Activated T-cell treated with anti-CD3 and anti-CD28 coated beads, Interleukin-2, amount 50 U/mL, for 72 hours (primary cell): Measurements from ENCODE around the gene DSN1. TPM values are rescaled to one million over a fixed set of nuclear protein-coding genes. Genes with fewer than 3 reads are reported as not detected.

Source experiments
- ATAC-seq, 2 donors: fragments of 150-1000 bp; cut with Tn5 transposase; replicated peaks in 1 of 2; 2 replicates each; pipeline ENCODE4 v1.10.0; 2021; ENCODE audit warnings: moderate library complexity in 2 of 2, mild to moderate bottlenecking in 1 of 2
- DNase-seq, 2 donors: peaks; one replicate each; pipeline ENCODE4 v3.0.0; 2021 to 2022; ENCODE audit warnings: mixed read lengths in 1 of 2
- H3K27ac Mint-ChIP-seq: one replicate; pipeline ENCODE4 v1.8.0; 2022; ENCODE audit warnings: mild to moderate bottlenecking, moderate library complexity, mixed read lengths
- H3K27me3 Mint-ChIP-seq: one replicate; pipeline ENCODE4 v1.8.0; 2022; ENCODE audit warnings: low read depth, mixed read lengths
- H3K36me3 Mint-ChIP-seq, 2 donors: one replicate each; pipeline ENCODE4 v1.8.0; 2022; ENCODE audit warnings: mixed read lengths in 2 of 2, mild to moderate bottlenecking in 1 of 2; ENCODE audit not compliant: insufficient read depth in 2 of 2
- H3K4me1 Mint-ChIP-seq: one replicate; pipeline ENCODE4 v1.8.0; 2022; ENCODE audit warnings: low read depth, mixed read lengths
- H3K4me3 Mint-ChIP-seq, 2 donors: one replicate each; pipeline ENCODE4 v1.8.0; 2022; ENCODE audit warnings: mild to moderate bottlenecking in 2 of 2, mixed read lengths in 2 of 2, moderate library complexity in 2 of 2
- H3K9me3 Mint-ChIP-seq, 2 donors: one replicate each; pipeline ENCODE4 v1.8.0; 2022; ENCODE audit warnings: mixed read lengths in 2 of 2
- total RNA-seq, 2 donors: library from RNA; stranded (reverse); gene quantifications; one replicate each; pipeline ENCODE4 v1.2.3, GENCODE V29; 2022

DSN1 gene
- total RNA-seq, 2 donors from 2014 or later, result 30.2 to 35.9 TPM

- Mint-ChIP-seq H3K4me3 (no peak overlapping the region), H3K4me1 (peaks cover 31% of the 10 kb centered on the region), H3K27ac (no peak overlapping the region), H3K27me3 (no peaks in the 10 kb centered on the region), H3K9me3 (no peaks in the 10 kb centered on the region), H3K36me3 (no peaks in the 10 kb centered on the region)
- DNase-seq (no peak), ATAC-seq (no peak)
Measured at GRCh38 chr20:36737183-36737499, 36.4 kb downstream of the DSN1 start.

DNA sequence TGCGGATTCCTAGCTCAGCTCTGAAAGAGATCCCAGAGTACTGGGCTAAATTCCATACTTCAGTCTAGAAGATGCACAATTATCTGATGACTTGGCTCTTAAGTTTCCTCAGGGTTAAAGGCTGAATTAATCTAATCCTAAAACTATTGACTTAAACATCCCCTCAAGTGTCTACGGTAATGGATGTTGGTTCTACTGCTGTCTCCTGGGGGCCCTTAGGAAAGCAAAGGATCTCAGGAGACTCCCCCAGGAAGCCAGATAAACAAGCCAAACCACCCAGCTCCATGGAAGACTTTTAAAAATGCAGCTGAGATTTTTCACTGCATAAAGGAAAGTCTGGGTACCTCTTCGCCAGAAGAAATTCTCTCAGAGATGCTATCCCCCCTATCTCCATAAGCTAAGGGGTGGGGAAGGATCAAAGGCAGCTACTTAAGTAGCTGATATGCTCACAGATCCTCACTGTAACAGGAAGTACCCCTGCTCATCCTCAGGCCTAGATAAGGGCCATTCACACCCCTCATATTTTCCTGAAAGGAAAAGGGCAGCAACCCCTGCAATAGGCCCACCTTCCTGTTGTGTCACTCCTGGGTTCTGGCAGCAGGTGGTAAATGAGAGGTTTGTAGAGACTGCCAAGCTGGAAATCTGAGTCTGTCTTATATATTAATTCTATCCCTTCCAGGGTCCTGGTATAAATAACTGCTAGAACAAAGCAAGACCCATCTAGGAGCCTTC is 36.9 kb downstream of the DSN1 start:
- Mint-ChIP-seq H3K36me3 (no peaks in the 10 kb centered on the region), H3K27ac (no peak overlapping the region), H3K9me3 (no peaks in the 10 kb centered on the region), H3K27me3 (no peaks in the 10 kb centered on the region), H3K4me1 (peaks cover 31% of the 10 kb centered on the region), H3K4me3 (no peak overlapping the region)
- no peak for ATAC-seq
- DNase-seq, result no peak

GRCh38 chr20:36732456-36732855 is 41.1 kb downstream of the DSN1 start:
- peak overlapping the region in 1 of 2 donors; percentile 37 for H3K4me3 Mint-ChIP-seq
- H3K4me1 Mint-ChIP-seq, result peaks cover 41% of the 10 kb centered on the region
- no peak for ATAC-seq
- H3K27ac Mint-ChIP-seq, result no peak overlapping the region
- H3K36me3 Mint-ChIP-seq, result no peaks in the 10 kb centered on the region
- no peaks in the 10 kb centered on the region for H3K9me3 Mint-ChIP-seq
- DNase-seq, result no peak
- no peaks in the 10 kb centered on the region for H3K27me3 Mint-ChIP-seq

DNA sequence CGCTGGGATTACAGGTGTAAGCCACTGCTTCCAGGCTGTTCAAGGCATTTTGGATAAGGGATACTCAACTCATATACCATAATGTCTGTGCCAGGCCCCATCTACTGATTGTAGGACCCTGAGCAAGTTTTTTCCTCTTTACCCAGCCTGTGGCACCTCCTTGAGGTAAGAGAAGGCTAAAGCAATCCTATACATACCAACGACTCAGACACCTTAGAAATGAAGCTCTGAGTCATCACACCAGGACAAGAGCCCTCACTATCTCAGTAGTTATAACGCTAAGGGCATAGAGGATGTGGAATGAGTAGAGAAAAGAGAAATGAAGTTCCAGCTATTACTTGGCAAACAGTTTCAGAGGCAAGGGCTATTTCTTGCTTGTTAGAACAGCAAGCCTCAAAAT is 44.6 kb downstream of the DSN1 start:
- Mint-ChIP-seq H3K36me3 (no peaks in the 10 kb centered on the region), H3K27ac (no peak overlapping the region), H3K9me3 (no peaks in the 10 kb centered on the region), H3K4me3 (no peak overlapping the region), H3K4me1 (peaks cover 25% of the 10 kb centered on the region), H3K27me3 (no peaks in the 10 kb centered on the region)
- peak; percentile 22 to 29 for DNase-seq
- ATAC-seq, result peak; percentile 88 to 92

DNA sequence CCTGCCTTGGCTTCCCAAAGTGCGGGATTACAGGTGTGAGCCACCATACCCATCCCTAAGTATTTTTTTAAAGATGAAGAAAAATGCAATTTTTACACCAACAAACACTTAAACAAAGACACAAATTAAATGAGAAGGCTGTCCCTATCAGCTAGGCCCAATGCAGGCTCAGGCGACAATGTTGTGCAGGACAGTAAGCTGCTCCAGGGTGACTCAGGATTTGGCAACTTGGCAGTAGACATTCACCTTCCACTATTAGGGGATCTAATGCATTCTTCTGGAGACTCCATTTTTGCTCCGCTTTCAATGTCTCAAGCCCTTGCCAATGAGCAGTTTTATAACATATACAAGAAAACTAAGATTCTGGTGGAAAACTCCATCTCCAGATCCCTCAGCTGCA is 47.4 kb downstream of the DSN1 start:
- Mint-ChIP-seq H3K9me3 (no peaks in the 10 kb centered on the region), H3K27me3 (no peaks in the 10 kb centered on the region), H3K4me3 (no peak overlapping the region), H3K4me1 (peaks cover 10% of the 10 kb centered on the region), H3K27ac (no peak overlapping the region), H3K36me3 (no peaks in the 10 kb centered on the region)
- ATAC-seq, result no peak
- DNase-seq, result no peak

DNA sequence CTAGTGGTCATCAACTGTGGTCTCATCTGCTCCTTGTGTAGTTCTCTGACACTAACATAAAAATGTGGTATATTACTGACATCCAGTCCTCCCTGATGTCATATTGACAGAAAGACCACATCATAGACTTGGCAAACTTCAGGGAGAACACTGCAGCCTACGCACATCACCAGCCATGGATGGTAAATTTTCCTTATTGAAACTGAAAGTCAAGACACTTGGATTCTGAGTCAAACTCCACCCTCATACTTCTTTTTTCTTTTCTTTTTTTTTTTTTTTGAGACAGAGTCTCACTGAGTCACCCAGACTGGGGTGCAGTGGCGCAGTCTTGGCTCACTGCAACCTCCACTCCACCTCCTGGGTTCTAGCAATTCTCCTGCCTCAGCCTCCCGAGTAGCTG is 53.1 kb downstream of the DSN1 start:
- ATAC-seq (peak; percentile 91 to 95), DNase-seq (peak; percentile 19 to 29)
- Mint-ChIP-seq H3K27ac (no peak overlapping the region), H3K36me3 (peaks cover 0 to 3% of the 10 kb centered on the region in 2 donors), H3K9me3 (no peaks in the 10 kb centered on the region), H3K4me3 (no peak overlapping the region), H3K4me1 (peaks cover 11% of the 10 kb centered on the region), H3K27me3 (no peaks in the 10 kb centered on the region)

GRCh38 chr20:36717657-36718056 is 55.9 kb downstream of the DSN1 start:
- Mint-ChIP-seq H3K36me3 (peaks cover 0 to 3% of the 10 kb centered on the region in 2 donors), H3K9me3 (no peaks in the 10 kb centered on the region), H3K27me3 (no peaks in the 10 kb centered on the region), H3K4me3 (no peak overlapping the region), H3K4me1 (peaks cover 11% of the 10 kb centered on the region), H3K27ac (no peak overlapping the region)
- ATAC-seq, result no peak
- DNase-seq, result peak in 1 of 2 donors; percentile 2

- no peak for ATAC-seq
- DNase-seq, result no peak
- Mint-ChIP-seq H3K4me3 (no peak overlapping the region), H3K27ac (no peak overlapping the region), H3K4me1 (peaks cover 11% of the 10 kb centered on the region), H3K27me3 (no peaks in the 10 kb centered on the region), H3K9me3 (no peaks in the 10 kb centered on the region), H3K36me3 (peaks cover 0 to 3% of the 10 kb centered on the region in 2 donors)
Measured at GRCh38 chr20:36717021-36717420, 56.5 kb downstream of the DSN1 start.

DNA sequence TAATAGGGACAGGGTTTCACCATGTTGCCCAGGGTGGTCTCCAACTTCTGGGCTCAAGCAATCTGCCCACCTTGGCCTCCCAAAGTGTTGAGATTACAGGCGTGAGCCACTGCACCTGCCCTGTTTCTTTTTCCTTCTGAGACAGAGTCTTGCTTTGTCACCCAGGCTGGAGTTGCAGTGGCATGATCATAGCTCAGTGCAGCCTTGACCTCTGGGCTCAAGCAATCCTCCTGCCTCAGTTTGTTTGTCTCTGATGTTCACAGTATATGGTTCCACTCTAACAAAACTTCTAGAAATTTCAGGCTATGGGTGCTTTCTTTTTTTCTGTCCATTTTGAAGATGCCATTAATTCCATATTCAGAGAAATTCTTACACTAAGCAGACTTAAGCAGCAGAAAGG is 60.8 kb downstream of the DSN1 start:
- Mint-ChIP-seq H3K9me3 (no peaks in the 10 kb centered on the region), H3K36me3 (peaks cover 0 to 1% of the 10 kb centered on the region in 2 donors), H3K4me3 (no peak overlapping the region), H3K4me1 (no peaks in the 10 kb centered on the region), H3K27me3 (no peaks in the 10 kb centered on the region), H3K27ac (no peak overlapping the region)
- no peak for DNase-seq
- ATAC-seq, result no peak

DNA sequence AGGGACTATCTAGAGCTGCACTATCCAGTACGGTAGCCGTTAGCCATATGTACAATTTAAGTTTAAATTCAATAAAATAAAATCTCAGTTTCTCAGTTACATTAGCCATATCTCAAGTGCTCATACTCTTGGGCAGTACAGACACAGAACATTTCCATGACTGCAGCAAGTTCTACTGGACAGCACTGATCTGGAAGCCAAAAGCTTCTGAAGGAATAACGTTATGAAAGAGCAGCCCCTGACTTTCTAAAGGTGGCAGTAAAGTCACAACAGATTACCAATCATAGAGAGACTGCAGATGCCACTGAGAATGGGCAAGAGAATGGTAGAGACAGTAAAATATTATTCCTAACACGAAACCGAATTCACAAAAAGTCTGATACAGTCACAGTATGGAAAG is 64.4 kb downstream of the DSN1 start:
- Mint-ChIP-seq H3K27ac (no peak overlapping the region), H3K9me3 (no peaks in the 10 kb centered on the region), H3K4me1 (no peaks in the 10 kb centered on the region), H3K27me3 (no peaks in the 10 kb centered on the region), H3K36me3 (no peaks in the 10 kb centered on the region), H3K4me3 (no peak overlapping the region)
- DNase-seq, result no peak
- no peak for ATAC-seq

- no peak overlapping the region for H3K4me3 Mint-ChIP-seq
- ATAC-seq (no peak), DNase-seq (no peak)
- H3K36me3 Mint-ChIP-seq, result no peaks in the 10 kb centered on the region
- H3K27me3 Mint-ChIP-seq, result no peaks in the 10 kb centered on the region
- H3K9me3 Mint-ChIP-seq, result no peaks in the 10 kb centered on the region
- no peaks in the 10 kb centered on the region for H3K4me1 Mint-ChIP-seq
- H3K27ac Mint-ChIP-seq, result no peak overlapping the region
Measured at GRCh38 chr20:36703530-36703929, 70.0 kb downstream of the DSN1 start.

Other genes starting within 250 kb of the DSN1 start
- gene MYL9, start 232.2 kb downstream of the DSN1 start, total RNA-seq, result 1 to 10 TPM in 1 of 2 donors, under 1 TPM in 1; 0.62 to 2.0 TPM
- gene TGIF2, start 200.2 kb downstream of the DSN1 start, total RNA-seq, result 10 to 100 TPM; 47.3 to 58.4 TPM
- 10 to 100 TPM; 78.2 to 88.3 TPM for gene RAB5IF, start 168.0 kb downstream of the DSN1 start, total RNA-seq
- gene SLA2, start 127.6 kb downstream of the DSN1 start, total RNA-seq, result 10 to 100 TPM; 44.9 to 56.6 TPM
- gene NDRG3, start 27.7 kb downstream of the DSN1 start, total RNA-seq, result 10 to 100 TPM; 22.6 to 25.4 TPM
- not detected for gene TLDC2, start 102.4 kb upstream of the DSN1 start, total RNA-seq
- 10 to 100 TPM; 33.2 to 49.2 TPM for gene SAMHD1, start 177.9 kb upstream of the DSN1 start, total RNA-seq